ENCODE results near the gene STMN1. TPM values are rescaled to one million over a fixed set of nuclear protein-coding genes. Genes with fewer than 3 reads are reported as not detected.

Gene STMN1
- total and polyA plus RNA-seq, 2 of the 8 experiments (the other 6 are each of a cell fraction or from before 2014, with no cell fraction given) = 116 to 564 TPM

GRCh38 chr1:25879675-25880074 lies 26.5 kb downstream of the STMN1 start:
- Histone ChIP-seq H2BK20ac (ENCODE audit: low read length) (no peak overlapping the region), H3K4me2 (ENCODE audit: insufficient read depth in 1 of 2, low read depth in 2 of 2, low read length in 2 of 2) (no peak overlapping the region), H3K79me2 (ENCODE audit: control insufficient read depth in 1 of 2, insufficient read depth in 2 of 2, low read length in 2 of 2) (no peaks in the 10 kb centered on the region), H3K23ac (ENCODE audit: insufficient read length) (no peak overlapping the region), H3K36me3 (ENCODE audit: control insufficient read depth in 2 of 4, insufficient read depth in 4 of 4, low read length in 3 of 4) (no peaks in the 10 kb centered on the region), H3K27me3 (replicated peaks in 1 of 4; ENCODE audit: control insufficient read depth in 3 of 4, extremely low read depth in 1 of 4, insufficient read depth in 3 of 4, low read length in 3 of 4) (peaks cover 0 to 3% (median 0%) of the 10 kb centered on the region in 4 experiments; a peak in 3 of 7 replicates), H4K5ac (ENCODE audit: insufficient read length, low read depth, low read length) (no peak overlapping the region), H2AFZ (ENCODE audit: low read length) (no peak overlapping the region), H2AK5ac (ENCODE audit: low read depth, low read length) (no peak overlapping the region), H2BK5ac (ENCODE audit: low read depth, low read length) (no peak overlapping the region), H3K9me3 (ENCODE audit: insufficient read depth in 2 of 2, low read depth in 1 of 2, low read length in 1 of 2) (no peaks in the 10 kb centered on the region), H4K20me1 (replicated peaks in 1 of 2; ENCODE audit: control insufficient read depth in 1 of 2, insufficient read depth in 2 of 2, low read length in 2 of 2) (no peaks in the 10 kb centered on the region), H3K4ac (replicated peaks; ENCODE audit: insufficient read length, low read depth, low read length) (no peak overlapping the region), H2BK120ac (replicated peaks; ENCODE audit: low read depth, low read length) (no peak overlapping the region), H3K9ac (replicated peaks in 1 of 4; ENCODE audit: extremely low read depth in 1 of 4, low read depth in 3 of 4, low read length in 3 of 4) (no peak overlapping the region), H3K56ac (replicated peaks; ENCODE audit: insufficient read length, low read depth, low read length) (no peak overlapping the region), H2BK12ac (ENCODE audit: low read depth, low read length) (no peak overlapping the region), H3K27ac (ENCODE audit: low read depth, low read length) (no peak overlapping the region), H3K23me2 (ENCODE audit: low read depth, low read length) (peaks cover 8% of the 10 kb centered on the region), H4K8ac (ENCODE audit: extremely low read depth, insufficient read depth, low read length) (no peak overlapping the region), H3K18ac (ENCODE audit: extremely low read depth, low read length) (no peak overlapping the region), H3K4me3 (ENCODE audit: extremely low read depth in 1 of 4, insufficient read depth in 2 of 4, low read depth in 3 of 4, low read length in 4 of 4) (no peak overlapping the region), H4K91ac (replicated peaks; ENCODE audit: insufficient read length, low read length) (no peak overlapping the region), H2BK15ac (ENCODE audit: low read length) (no peak overlapping the region), H3K14ac (ENCODE audit: insufficient read length) (no peak overlapping the region), H3K79me1 (ENCODE audit: low read depth, low read length) (no peaks in the 10 kb centered on the region), H3K4me1 (replicated peaks in 1 of 4; ENCODE audit: control insufficient read depth in 3 of 4, insufficient read depth in 4 of 4, low read length in 3 of 4) (peaks cover 0 to 8% (median 6%) of the 10 kb centered on the region in 4 experiments; a peak in 5 of 7 replicates)
- ChIA-PET CTCF (ENCODE audit: partially characterized antibody) (interaction anchor here (1.2 to 2.8 kb wide), 3 partner anchors 16 to 125 kb away, joined by 3 to 20 read pairs (median 3); no protein-coding TSS in a partner anchor), POLR2A (ENCODE audit: partially characterized antibody) (interaction anchor here (0.9 kb wide), 1 partner anchor 9 kb away, joined by 3 read pairs; no protein-coding TSS in a partner anchor)
- no peak for TF ChIP-seq SIRT6 (IDR thresholded peaks at IDR 0.05; ENCODE audit: low read length)
- TF ChIP-seq YY1 (IDR thresholded peaks at IDR 0.05; ENCODE audit: low read depth, low read length) = no peak
- no peak for TF ChIP-seq RNF2 (IDR thresholded peaks at IDR 0.05; ENCODE audit: borderline replicate concordance, low read depth, low read length, missing control alignments, poor library complexity, severe bottlenecking)
- TF ChIP-seq CTCF (IDR thresholded peaks at IDR 0.05; ENCODE audit: control extremely low read depth in 1 of 3, insufficient read depth in 1 of 3, low read depth in 1 of 3, low read length in 3 of 3) = no peak
- no peak for TF ChIP-seq TAF1 (IDR thresholded peaks at IDR 0.05; ENCODE audit: low read depth, low read length)
- WGBS, 2 experiments (ENCODE audit: extremely low coverage in 1 of 2, insufficient coverage in 1 of 2, insufficient read length in 1 of 2, insufficient replicate concordance in 2 of 2, low coverage in 1 of 2, low lambda C conversion rate in 2 of 2, missing lambda C conversion rate in 1 of 2) = 86% methylated on average over 2 of the region's 2 CpGs; no CpG with 5 or more reads in 1 of the 2 experiments
- FAIRE-seq = no peak
- DNase-seq (ENCODE audit: low read depth in 1 of 2, low spot score in 2 of 2) = no peak

All from H1 (cell line).